Measurements from ENCODE around the gene RAD51B.
"Not testable (repeated sequence)": the region's sequence is repeated elsewhere in the genome, so short reads cannot be mapped to it uniquely, and the experiment has no call there.

RAD51B gene

GRCh38 chr14:67982711-67983608 lies 163.4 kb downstream of the RAD51B start:
- no peak for DNase-seq (ENCODE audit: low read depth in 2 of 2)

GRCh38 chr14:67984274-67984673 lies 164.7 kb downstream of the RAD51B start:
- no peak for DNase-seq (ENCODE audit: low read depth in 2 of 2)

- DNase-seq (ENCODE audit: low read depth in 2 of 2): no peak
These were observed 166.7 kb downstream of the RAD51B start for GRCh38 chr14:67986131-67986841.

- no peak for DNase-seq (ENCODE audit: low read depth in 2 of 2)
These were observed 168.0 kb downstream of the RAD51B start for GRCh38 chr14:67987606-67988005.

- not testable (repeated sequence) for DNase-seq (ENCODE audit: low read depth in 2 of 2)
These were observed 168.6 kb downstream of the RAD51B start for GRCh38 chr14:67988210-67988609.

- DNase-seq (ENCODE audit: low read depth in 2 of 2): no peak
These were observed 171.0 kb downstream of the RAD51B start for GRCh38 chr14:67990576-67990975.

- no peak for DNase-seq (ENCODE audit: low read depth in 2 of 2)
These were observed 175.0 kb downstream of the RAD51B start for GRCh38 chr14:67994531-67994930.

- DNase-seq (ENCODE audit: low read depth in 2 of 2): no peak
These were observed 176.7 kb downstream of the RAD51B start for GRCh38 chr14:67996235-67996634.

- DNase-seq (ENCODE audit: low read depth in 2 of 2): no peak
These were observed 179.3 kb downstream of the RAD51B start for GRCh38 chr14:67998834-67999233.

GRCh38 chr14:67999290-67999689 lies 179.7 kb downstream of the RAD51B start:
- no peak for DNase-seq (ENCODE audit: low read depth in 2 of 2)

- DNase-seq (ENCODE audit: low read depth in 2 of 2): no peak
These were observed 180.3 kb downstream of the RAD51B start for GRCh38 chr14:67999705-68000384.

GRCh38 chr14:68000511-68000910 lies 180.9 kb downstream of the RAD51B start:
- no peak for DNase-seq (ENCODE audit: low read depth in 2 of 2)

GRCh38 chr14:68008491-68008890 lies 188.9 kb downstream of the RAD51B start:
- no peak for DNase-seq (ENCODE audit: low read depth in 2 of 2)

GRCh38 chr14:68011406-68012028 lies 191.9 kb downstream of the RAD51B start:
- DNase-seq (ENCODE audit: low read depth in 2 of 2): no peak

- no peak for DNase-seq (ENCODE audit: low read depth in 2 of 2)
These were observed 193.3 kb downstream of the RAD51B start for GRCh38 chr14:68012871-68013270.

GRCh38 chr14:68013326-68013725 lies 193.7 kb downstream of the RAD51B start:
- DNase-seq (ENCODE audit: low read depth in 2 of 2): no peak

- no peak for DNase-seq (ENCODE audit: low read depth in 2 of 2)
These were observed 195.2 kb downstream of the RAD51B start for GRCh38 chr14:68014771-68015170.

- DNase-seq (ENCODE audit: low read depth in 2 of 2): no peak
These were observed 196.0 kb downstream of the RAD51B start for GRCh38 chr14:68015356-68016254.

- no peak for DNase-seq (ENCODE audit: low read depth in 2 of 2)
These were observed 196.8 kb downstream of the RAD51B start for GRCh38 chr14:68016255-68016914.

GRCh38 chr14:68018598-68018997 lies 199.0 kb downstream of the RAD51B start:
- DNase-seq (ENCODE audit: low read depth in 2 of 2): no peak

Data from stimulated activated CD4-positive, alpha-beta T cell treated with anti-CD3 and anti-CD28 coated beads, Interleukin-12 subunit alpha, Interleukin-12 subunit beta, amount 100 ng/mL, for 24 hours (primary cell).